ENCODE measurements around the gene CCNL1.

CCNL1 gene

GRCh38 chr3:157101486-157101885 is 58.5 kb downstream of the CCNL1 start:
- no peak for DNase-seq

DNA sequence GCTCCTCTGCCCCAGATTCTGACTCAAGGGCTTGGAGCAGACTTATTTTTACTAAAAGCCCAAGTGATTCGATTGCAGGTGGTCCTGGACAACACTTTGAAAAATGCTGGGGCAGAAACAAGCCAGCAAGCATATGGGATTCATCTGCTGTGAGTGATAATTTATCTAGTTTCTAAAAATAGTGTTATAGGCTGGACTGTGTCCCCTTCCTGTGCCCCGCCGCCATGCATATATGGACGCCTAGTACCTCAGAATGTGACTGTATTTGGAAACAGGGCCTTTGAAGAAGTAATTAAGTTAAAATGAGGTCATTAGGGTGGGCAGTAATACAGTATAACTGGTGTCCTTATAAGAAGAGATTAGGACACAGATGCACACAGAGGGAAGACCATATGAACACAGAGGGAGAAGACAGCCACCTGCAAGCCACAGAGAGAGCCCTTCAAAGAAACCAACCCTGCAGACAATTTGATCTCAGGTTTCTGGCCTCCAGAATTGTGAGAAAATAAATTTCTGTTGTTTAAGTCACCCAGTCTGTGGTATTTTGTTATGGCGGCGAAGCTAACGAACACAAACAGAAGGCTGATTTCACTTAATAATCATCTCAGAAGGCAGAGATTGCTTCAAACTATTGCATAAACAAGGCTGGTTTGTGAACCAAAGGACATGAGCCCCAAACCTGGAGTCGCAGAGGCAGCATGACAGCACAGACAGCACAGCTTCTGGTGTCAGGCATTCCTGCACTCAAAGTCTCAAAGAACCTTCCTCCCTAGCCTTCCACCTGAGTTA is 59.1 kb downstream of the CCNL1 start:
- DNase-seq = no peak

DNA sequence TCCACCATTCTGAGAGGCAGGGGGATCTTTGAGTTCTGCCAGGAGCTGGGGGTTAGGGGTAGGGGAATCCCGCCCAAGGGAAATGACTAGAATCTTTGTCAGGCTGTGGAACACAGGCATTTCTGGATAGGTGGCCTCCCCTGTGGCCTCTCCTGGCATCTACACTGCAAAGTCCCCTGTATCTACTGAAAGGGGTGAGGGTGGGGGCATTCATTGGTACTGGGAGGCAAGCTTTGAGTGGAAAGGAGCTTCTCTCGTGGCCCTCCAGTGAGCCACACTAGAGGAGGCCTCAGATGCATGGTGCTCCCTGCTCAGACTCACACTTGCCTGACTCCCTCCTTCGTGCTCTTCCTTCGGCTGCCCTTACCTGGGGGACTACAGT is 59.9 kb downstream of the CCNL1 start:
- DNase-seq = no peak

GRCh38 chr3:157099326-157100095 is 60.4 kb downstream of the CCNL1 start:
- DNase-seq = no peak

GRCh38 chr3:157098823-157099185 is 61.1 kb downstream of the CCNL1 start:
- DNase-seq = no peak

- DNase-seq = no peak
Measured at GRCh38 chr3:157098121-157098822, 61.7 kb downstream of the CCNL1 start.

All from stimulated activated CD4-positive, alpha-beta T cell treated with anti-CD3 and anti-CD28 coated beads, Interleukin-15, amount 100 ng/mL, for 24 hours (primary cell).